Right forelimb (tissue), 1 donor: ENCODE results near the gene ST8SIA5.
A peak's percentile ranks its signal among the peaks of the same experiment; 100 is the strongest.

Experiments used
- DNase-seq: peaks from one replicate; pipeline ENCODE4 v3.0.0-alpha.2; 2018

The ST8SIA5 gene

DNA sequence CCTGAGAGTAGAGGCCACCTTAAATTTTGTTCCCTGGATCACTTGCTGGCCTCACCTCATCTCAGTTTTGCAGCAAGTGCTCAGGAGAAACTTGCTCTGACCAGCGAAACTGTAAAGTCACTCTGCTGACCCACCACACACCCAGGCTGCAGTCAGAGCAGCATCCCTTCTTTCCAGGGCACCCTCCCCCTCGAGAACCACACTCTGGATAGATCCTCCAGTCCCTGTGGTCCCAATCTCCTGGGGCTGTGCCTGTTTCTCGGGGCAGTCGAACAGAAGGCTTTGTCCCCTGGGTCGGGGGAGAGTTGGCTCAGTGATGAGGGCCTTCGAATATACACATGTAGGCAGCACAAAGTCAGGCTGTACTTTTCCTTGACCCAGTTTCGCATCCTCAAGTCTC is 18.4 kb downstream of the ST8SIA5 start:
- no peak for DNase-seq

GRCh38 chr18:46736736-46737135 is 20.1 kb downstream of the ST8SIA5 start:
- DNase-seq: no peak

DNA sequence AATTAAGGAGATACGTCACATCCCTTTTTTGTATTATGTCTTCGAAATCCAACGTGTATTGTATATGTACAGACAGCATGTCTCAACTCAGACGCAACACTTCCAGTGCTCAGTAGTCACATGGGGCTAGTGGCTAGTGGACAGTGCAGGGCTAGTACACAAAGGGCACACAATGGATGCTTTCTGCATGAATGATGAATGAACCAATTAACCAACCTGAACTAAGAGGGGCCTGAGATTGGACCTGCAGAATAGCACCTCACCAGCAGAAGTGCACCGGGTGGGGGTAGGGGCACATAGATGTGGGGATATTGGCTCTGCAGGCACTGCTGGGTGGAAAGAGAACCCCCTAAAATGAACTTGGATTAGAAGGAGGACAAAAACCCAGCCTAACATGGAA is 20.7 kb downstream of the ST8SIA5 start:
- no peak for DNase-seq

DNA sequence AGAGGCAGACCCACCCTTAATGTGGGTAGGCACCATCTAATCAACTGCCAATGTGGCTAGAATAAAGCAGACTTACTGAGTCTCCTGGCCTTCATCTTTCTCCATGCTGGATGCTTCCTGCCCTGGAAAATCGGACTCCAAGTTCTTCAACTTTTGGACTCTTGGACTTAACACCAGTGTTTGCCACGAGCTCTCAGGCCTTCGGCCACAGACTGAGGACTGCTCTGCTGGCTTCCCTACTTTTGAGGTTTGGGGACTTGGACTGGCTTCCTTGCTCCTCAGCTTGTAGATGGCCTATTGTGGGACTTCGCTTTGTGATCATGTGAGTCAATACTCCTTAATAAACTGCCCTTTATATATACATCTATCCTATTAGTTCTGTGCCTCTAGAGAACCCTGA is 21.9 kb downstream of the ST8SIA5 start:
- no peak for DNase-seq

DNA sequence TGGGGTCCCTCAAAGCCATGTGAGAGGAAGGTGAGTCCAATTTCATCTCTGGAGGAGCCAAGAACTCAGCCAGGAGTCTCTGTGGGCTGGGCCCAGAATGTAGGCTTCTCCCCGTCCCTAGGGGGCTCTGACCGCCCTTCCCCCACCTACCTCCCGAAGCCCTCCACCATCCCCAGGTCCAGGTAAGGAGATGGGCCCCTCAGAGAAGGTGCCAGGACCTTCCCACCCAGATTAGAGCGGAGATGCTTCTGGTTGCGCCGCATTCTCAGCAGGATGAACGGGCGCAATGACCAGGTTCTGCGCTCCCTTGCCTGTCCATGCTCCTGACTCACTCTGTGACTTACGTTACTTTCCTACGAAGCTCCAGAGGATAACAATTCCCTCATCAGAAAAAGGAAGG is 23.0 kb downstream of the ST8SIA5 start:
- no peak for DNase-seq

DNA sequence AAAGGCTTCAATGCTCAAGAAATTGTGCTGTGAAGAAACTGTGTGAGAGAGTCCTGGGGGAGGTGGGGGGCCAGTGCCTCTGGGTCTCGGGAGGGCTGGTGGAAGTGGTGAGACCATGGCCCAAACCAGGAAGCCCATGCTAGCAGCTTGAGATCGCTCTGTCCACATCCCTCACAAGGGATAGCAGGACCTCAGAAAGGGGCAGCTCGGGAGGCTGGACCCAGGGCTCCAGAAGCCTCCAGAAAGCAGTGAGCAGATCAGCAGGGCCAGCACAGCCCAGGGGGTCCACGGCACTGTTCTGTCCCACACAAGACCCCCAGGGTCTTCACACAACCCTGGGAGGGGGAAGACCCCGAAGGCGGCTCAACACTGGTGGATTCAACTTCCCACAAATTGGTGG is 24.1 kb downstream of the ST8SIA5 start:
- DNase-seq: no peak

- DNase-seq: no peak
Observed at GRCh38 chr18:46732201-46732600, 24.7 kb downstream of the ST8SIA5 start.

DNA sequence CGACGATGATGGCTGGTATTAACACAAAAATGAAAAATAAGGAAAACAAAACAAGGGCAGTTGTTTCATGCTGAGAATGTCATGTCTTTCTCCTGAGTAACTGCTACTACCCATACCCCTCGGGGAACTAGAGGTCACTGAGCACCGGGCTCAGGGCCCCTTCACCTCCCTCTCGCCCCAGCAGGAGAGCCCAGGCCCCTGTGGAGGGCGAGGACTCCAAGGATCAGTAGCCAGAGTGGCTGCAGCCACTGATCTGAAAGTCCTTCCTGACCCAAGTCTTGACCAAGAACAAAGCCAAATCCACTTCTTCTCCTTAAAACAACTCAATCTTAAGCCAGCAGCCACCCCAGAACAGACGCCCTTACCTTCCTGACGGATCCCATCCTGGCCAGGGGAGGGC is 25.5 kb downstream of the ST8SIA5 start:
- no peak for DNase-seq

DNA sequence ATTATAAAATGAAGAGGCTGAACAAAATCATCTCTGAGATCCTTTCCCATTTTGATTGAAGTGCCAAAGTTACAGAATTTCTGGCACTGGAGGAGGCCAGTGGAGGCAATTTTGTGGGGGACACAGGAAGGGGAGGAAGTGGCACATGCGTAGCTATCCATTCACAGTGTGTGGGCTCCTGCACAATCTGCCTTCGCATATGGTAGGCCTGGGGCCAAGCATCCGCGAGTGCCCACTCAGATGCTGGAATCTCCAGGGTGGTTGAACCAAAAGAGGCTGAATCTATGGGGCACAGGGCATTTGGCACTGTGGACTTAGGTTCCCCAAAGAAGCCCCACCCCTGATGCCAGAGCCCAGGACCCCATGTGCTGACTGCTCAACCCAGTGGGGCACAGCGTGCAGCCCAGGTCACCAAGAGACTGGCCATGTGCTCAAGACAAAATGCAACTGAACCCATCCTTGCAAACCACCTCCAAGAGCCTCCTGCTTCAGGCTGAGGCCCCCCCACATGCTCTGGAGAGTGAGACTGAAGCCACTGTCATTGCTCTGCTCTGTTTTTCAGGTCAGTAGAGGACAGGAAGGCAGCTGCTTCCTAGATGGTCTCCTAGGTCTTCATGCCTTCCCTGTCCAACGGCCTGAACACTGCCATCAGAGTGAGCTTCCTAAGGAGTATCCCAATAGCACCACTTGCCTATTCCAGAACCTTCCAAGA is 28.5 kb downstream of the ST8SIA5 start:
- DNase-seq: no peak

DNA sequence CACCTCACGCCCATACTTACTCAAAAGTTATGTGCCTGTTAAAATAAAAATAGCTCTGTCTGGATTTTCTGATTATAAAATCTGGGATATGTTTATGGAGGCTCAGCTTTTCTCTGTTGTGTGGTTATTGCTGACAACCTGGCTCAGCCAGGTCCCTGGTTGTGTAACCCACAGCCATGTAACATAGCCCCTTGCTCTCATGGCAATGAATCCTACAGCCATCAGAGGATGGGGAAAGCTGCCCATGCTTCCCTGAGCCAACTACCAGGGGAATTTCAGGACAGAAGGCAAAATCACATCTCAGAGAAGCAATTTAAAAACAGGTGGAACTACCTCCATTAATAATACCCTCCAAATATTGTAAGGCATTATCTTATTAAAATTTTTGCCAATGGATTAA is 29.7 kb downstream of the ST8SIA5 start:
- DNase-seq: no peak

DNA sequence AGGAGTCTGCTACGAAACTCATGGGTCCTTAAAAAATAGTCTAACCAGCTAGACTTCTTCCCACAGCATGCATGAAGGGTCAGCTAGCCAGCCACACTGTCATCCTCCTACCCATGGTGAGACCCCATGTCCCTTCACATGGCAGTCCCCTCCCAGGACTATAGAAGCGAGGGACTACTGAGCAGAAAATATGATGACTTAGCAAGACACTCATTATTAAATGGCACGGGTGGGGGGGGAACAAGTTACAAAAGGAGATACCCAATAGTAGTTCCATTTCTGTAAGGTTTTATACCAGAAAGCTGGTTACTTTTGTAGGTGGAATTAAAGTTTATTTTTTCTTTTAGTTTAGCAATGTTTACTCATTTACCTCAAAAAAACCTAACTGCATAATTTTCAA is 31.5 kb downstream of the ST8SIA5 start:
- DNase-seq: no peak

DNA sequence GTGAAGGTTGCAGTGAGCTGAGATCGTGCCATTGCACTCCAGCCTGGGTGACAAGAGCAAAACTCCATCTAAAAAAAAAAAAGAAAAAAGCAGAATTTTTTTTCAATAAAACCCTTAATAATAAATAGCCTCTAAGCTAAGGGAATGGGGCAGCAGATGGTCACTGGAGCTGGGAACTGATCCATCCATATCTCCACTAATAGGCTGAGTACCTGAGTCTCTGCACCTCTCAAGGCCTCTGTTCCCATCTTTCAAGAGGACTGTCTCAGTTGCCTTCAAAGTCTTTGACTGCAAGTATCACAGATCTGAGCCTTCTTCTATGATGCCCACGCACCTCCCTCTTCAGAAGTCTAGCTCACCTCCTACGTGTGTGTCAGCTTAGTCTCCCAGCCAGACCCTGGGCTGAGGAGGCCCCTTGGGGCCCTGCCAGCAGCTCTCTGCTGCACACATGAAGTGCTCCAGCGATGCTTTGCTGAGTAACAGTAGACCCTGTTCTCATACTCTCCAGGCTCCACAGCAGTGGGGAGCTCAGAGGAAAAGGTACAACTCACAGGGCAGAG is 32.9 kb downstream of the ST8SIA5 start:
- no peak for DNase-seq

DNA sequence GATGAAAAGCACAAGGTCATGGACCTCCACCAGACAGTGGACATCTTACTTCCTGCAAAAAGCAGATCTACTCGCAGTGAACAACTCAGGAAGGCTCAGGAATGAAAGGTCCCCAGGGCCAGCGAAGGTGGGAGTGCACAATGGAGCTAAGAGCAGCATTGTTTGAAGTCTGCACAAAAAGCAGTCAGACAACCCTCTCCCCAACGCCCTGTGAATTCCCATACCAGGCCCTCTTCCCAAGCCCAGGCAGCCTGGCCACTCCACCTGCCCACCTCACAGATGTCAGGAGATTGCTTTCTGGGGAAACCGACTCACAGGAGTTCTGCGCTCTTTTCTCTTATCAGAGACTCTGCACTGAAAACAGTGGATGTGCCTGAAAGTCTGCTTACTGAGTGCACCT is 34.8 kb downstream of the ST8SIA5 start:
- no peak for DNase-seq

DNA sequence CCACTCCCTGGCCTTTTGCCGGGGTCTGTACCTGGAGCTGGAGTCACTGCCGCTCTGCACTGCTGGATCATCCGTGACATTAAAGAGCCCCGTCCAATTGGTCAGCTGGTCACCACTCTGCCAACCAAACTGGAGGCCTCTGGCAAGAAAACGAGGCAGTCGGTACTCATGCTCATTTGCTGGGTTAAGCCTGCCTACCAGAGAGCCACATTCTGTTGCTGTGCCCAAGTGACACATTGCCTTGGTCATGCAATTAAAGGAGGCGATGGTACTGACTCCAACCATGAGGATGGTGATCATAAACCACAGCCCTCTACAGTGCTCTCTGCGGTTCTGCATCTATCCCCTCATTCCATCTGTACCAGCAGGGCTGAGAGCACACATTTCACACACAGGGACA is 35.5 kb downstream of the ST8SIA5 start:
- DNase-seq: no peak

DNA sequence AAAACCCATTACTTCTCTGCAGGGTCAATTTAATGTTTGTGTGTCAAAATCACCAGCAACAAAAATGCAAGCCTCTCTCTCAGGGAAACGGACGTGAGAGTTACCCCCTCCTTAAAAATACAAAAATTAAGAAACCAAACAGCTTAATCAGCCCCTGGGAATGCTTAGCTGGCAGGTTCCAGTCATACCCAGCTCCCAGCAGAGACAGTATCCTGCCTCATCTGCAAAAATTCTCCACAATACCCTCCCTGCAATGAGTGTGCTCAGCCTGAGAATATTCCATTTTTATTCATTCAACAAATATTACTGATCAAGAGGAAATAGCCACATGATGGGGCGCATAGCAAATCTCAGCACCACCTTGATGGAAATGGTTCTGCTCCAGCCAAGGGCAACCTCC is 36.3 kb downstream of the ST8SIA5 start:
- DNase-seq: no peak

DNA sequence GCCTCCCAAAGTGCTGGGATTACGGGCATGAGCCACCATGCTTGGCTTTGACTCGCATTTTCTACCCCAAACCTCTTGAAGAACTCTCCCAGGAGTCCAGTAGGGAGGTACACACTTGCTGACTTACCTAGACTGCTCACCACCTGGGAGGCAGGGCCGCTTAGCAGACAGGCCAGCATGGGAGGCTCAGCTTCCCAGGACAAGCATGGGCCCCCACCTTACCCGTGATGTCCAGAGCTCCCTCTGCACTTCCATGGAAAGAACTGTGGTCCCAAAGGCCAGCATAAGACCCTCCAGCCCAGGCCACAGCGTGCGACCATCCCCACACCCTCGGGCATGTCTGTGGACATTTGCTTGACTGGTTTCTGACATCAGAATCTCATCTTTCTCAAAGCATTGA is 36.8 kb downstream of the ST8SIA5 start:
- DNase-seq: no peak

DNA sequence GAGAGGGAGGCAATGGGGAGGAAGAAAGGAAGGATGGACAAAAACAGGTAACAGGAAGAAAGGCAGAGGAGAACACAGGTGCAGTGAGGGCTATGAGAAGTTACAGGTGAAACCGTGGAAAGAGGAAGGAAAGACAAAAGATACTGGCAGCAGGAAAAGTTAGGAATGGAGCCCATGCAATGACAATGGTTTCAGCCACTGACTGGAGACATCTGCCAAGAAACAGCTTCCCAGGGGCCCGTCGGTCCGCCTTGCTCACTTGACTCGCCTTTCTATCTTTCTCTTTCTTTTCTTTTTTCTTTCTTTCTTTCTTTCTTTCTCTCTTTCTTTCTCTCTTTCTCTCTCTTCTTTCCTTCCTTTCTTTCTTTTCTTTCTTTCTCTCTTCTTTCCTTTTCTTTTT is 37.5 kb downstream of the ST8SIA5 start:
- no peak for DNase-seq

DNA sequence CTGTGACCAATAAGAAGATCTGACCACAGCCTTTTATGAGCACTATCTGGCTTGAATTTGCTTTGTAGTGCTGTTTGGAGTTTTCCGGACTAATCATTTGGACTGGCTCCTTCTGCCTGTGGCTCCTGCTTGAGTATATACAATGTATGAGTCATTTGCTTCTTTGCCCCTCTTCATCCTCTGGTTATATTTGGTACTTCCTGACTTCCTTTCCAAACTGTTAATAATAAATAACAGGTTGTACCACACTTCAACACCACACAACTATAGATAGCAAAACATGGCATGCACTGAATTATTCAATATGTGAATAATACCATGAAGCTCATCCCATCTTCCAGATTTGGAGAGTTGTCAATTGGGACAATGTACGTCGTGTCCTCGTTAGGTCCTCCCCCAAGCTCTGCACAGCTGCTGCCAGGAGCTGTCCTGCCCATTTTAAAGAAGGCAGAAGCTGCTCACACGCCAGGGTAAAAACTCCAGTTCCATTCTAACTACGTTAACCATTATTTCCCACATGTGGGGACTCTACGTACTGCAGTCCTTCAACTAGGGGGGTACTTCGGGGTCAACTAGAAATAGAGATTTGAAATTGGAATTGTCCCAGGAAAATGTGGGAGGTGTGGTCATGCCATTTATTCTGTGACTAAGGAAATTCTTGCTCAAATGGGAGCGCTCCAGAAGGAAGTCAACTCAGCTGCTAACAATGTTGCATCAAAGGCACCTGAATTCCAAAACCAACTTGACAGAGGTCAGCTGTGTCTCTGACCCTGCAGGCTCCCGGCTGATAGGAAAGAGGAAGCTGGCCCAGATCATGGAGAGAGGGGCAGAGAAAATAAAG is 38.1 kb downstream of the ST8SIA5 start:
- DNase-seq: no peak

DNA sequence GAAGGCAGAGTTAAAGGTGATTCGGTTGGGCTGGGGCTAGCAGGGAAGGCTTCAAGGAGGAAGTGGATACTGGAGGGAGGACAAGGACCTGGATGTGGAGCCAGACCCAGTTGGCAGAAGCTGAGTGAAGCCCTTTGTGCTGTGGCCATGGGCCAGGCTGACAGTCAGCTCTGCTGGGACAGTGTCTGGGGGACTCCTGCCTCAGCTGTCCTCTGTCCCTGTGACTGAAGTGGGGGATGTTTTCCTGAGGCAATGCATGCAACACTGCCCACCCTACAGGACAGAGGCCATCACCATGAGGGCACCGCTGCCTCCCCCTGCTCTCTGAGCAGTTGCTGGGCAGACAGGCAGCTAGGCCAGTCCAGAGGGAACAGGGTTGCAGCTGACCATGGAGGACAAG is 40.0 kb downstream of the ST8SIA5 start:
- no peak for DNase-seq

- no peak for DNase-seq
Observed at GRCh38 chr18:46716336-46716735, 40.5 kb downstream of the ST8SIA5 start.

GRCh38 chr18:46715062-46715461 is 41.8 kb downstream of the ST8SIA5 start:
- DNase-seq: no peak

DNA sequence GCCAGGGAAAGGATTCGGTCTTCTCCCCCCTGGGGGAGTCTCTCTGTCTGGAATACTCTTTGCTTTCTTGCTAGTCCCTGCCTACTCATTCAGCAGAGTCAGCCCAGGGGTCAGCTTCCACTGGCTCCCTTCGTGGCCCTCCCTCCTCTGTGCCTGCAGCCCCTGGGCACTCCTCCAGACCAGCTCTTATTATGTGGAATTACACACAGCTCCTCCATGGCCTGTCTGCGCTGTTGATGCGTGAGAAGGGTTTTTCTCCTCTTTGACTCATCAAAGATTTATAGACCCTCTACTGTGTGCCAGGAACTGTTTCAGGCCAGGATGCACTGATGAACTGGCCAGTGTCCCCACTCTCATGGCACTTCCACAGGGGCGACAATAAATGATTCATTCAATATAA is 44.4 kb downstream of the ST8SIA5 start:
- DNase-seq: peak; percentile 58

- DNase-seq: peak; percentile 52
Observed at GRCh38 chr18:46711444-46711863, 45.4 kb downstream of the ST8SIA5 start.

- no peak for DNase-seq
Observed at GRCh38 chr18:46706968-46707367, 49.9 kb downstream of the ST8SIA5 start.
